ENCODE results near the gene PREB. TPM values are rescaled to one million over a fixed set of nuclear protein-coding genes. Genes with fewer than 3 reads are reported as not detected.
A peak's percentile ranks its signal among the peaks of the same experiment; 100 is the strongest.
"Not testable (repeated sequence)": the region's sequence is repeated elsewhere in the genome, so short reads cannot be mapped to it uniquely, and the experiment has no call there.

The PREB gene, protein sequence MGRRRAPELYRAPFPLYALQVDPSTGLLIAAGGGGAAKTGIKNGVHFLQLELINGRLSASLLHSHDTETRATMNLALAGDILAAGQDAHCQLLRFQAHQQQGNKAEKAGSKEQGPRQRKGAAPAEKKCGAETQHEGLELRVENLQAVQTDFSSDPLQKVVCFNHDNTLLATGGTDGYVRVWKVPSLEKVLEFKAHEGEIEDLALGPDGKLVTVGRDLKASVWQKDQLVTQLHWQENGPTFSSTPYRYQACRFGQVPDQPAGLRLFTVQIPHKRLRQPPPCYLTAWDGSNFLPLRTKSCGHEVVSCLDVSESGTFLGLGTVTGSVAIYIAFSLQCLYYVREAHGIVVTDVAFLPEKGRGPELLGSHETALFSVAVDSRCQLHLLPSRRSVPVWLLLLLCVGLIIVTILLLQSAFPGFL
- 62.3 and 64.8 TPM in 2 replicates for total RNA-seq (2014; rRNA removed; shearing (Covaris generic))

DNA sequence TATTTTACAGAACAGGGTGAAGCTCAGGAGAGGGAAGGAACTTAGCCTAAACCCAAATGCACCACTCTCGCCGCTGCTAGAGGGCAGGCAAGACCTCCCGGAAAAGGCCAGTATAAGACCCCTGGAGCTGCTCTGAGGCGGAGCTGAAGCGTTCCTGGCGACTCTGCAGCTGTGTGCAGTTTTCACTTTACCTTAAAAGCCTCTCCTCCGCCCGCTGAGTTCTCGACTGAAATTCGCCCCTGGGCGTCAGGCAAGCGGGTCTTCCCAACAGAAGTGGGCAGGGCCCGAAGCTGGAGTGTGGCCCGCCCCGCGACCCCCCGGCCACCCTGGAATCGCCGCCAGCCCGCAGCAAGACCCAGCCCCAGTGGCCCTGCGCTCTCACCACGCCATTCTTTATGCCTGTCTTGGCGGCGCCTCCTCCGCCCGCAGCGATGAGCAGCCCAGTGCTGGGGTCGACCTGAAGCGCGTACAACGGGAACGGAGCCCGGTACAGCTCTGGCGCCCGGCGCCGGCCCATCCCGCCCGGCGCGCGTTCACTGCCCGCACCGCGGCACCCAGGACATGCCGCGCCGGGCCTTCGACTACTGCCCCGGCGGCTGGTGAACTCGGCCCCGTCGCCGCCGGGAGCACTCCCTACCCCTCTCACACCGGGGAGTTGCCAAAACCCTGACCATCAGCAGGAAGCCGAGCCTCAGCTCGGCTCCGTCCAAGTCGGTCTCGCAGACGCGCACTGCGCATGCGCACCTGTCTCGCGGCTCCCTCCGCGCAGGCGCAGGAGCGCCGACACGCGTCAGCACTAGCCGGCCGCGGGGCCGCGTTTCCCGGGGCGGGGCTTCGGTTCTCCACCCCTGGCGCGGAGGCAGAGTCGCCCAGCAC lies at the start of gene PREB:
Gene PREB, minus strand, starts transcription at position 732 of the 876 bp plus-strand sequence. Its CDS starts 215 bp downstream, at position 517.
- Histone ChIP-seq H3K27ac (peak within 1 kb of the TSS; percentile 21; the same call in 1 of the 2 replicates), H3K36me3 (peaks cover 6% of the 10 kb centered on the region; the same call in 1 of the 2 replicates), H3K4me1 (peaks cover 6% of the 10 kb centered on the region; the same call in 1 of the 2 replicates), H3K27me3 (0 out of 2 replicates have a peak, but pooled peaks cover 6% of the 10 kb centered on the region), H3K9me3 (replicated peaks) (no peaks in the 10 kb centered on the region), H3K4me3 (peak within 1 kb of the TSS; percentile 88)
- peak; percentile 99 for DNase-seq

DNA sequence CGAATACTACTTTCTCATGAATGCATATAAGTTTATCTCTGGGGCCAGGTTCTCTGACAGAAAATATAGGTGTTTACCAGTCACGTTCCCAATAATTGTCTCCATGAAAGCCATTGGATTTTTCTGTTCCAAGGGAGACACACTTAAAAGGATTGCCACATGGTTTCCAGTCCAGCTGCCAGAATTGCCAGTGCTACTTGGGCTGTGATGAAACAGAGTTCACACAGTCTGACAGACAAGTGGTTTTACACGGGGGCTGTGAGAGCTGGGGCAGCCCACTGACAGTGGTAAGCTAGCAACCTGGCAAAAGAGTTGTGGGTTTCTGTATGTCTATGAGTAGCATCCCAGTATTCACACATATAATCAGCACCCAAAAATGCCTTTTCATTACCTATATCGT lies 49.7 kb upstream of the PREB start:
- Histone ChIP-seq H3K4me1 (no peaks in the 10 kb centered on the region), H3K36me3 (no peaks in the 10 kb centered on the region), H3K27me3 (peaks cover 28% of the 10 kb centered on the region), H3K9me3 (replicated peaks) (no peaks in the 10 kb centered on the region), H3K4me3 (no peak overlapping the region), H3K27ac (no peak overlapping the region)
- no peak for DNase-seq

- Histone ChIP-seq H3K27me3 (peaks cover 26% of the 10 kb centered on the region), H3K9me3 (replicated peaks) (no peaks in the 10 kb centered on the region; the same call in 1 of the 2 replicates), H3K4me1 (no peaks in the 10 kb centered on the region), H3K36me3 (no peaks in the 10 kb centered on the region), H3K27ac (no peak overlapping the region), H3K4me3 (no peak overlapping the region)
- no peak for DNase-seq
Observed at GRCh38 chr2:27182346-27182745, 47.9 kb upstream of the PREB start.

- no peaks in the 10 kb centered on the region for H3K36me3 ChIP-seq
- no peak overlapping the region for H3K27ac ChIP-seq
- peaks cover 17% of the 10 kb centered on the region for H3K27me3 ChIP-seq
- no peak overlapping the region for H3K4me3 ChIP-seq
- no peak for DNase-seq
- H3K4me1 ChIP-seq: no peaks in the 10 kb centered on the region
- no peaks in the 10 kb centered on the region; the same call in 1 of the 2 replicates for H3K9me3 ChIP-seq (replicated peaks)
Observed at GRCh38 chr2:27179344-27180000, 45.0 kb upstream of the PREB start.

- no peak for DNase-seq
- H3K4me1 ChIP-seq: no peaks in the 10 kb centered on the region
Observed at GRCh38 chr2:27178469-27178868, 44.0 kb upstream of the PREB start.

DNA sequence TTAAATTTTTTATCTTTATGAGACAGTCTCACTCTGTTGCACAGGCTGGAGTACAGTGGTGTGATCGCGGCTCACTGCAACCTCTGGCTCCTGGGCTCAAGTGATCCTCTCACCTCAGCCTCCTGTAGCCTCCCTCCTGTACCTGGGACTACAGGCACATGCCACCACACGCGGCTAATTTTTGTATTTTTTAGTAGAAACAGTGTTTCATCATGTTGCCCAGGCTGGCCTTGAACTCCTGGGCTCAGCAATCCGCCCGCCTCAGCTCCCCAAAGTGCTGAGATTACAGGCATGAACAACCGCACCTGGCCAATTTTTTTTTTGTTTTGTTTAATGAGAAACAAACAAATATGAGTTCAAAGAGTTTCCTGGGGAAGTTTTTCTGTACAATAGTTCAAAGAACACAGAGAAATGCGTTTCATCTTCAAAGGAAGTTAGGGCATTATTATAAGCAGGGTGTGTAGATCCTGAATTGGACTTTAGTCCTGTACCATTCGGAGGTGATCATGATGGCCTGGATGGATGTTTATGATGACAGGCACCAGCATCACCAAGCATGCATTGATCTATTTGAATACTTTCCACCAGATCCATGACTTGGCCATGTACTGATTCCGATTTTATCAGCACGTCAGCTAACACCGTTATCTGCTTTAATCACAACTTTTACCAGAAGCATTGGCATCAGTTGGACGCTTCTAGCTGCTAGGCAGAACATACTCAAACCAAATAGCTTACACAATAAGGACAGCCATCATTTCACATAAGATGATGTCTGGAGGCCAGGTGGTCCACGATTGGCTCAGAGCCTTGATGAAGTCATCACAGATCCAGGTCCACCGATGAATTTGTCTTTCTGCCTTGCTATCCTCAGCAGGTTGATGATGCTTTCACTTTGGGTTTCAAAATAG lies 43.3 kb upstream of the PREB start:
- Histone ChIP-seq H3K27ac (no peak overlapping the region), H3K4me3 (no peak overlapping the region), H3K4me1 (no peaks in the 10 kb centered on the region), H3K9me3 (replicated peaks) (no peaks in the 10 kb centered on the region; the same call in 1 of the 2 replicates), H3K36me3 (no peaks in the 10 kb centered on the region), H3K27me3 (peaks cover 21% of the 10 kb centered on the region)
- no peak for DNase-seq

More at GRCh38 chr2:27178469-27178868, 44.0 kb upstream of the PREB start:
- Histone ChIP-seq H3K9me3 (replicated peaks) (no peaks in the 10 kb centered on the region; the same call in 1 of the 2 replicates), H3K36me3 (no peaks in the 10 kb centered on the region), H3K27ac (no peak overlapping the region), H3K27me3 (peaks cover 17% of the 10 kb centered on the region), H3K4me3 (no peak overlapping the region)

- H3K4me1 ChIP-seq; DNase-seq; H3K36me3 ChIP-seq; H3K4me3 ChIP-seq; H3K27ac ChIP-seq; H3K9me3 ChIP-seq (replicated peaks): not testable (repeated sequence)
- peaks cover 22% of the 10 kb centered on the region for H3K27me3 ChIP-seq
Observed at GRCh38 chr2:27175781-27176180, 41.3 kb upstream of the PREB start.

GRCh38 chr2:27175330-27175729 lies 40.9 kb upstream of the PREB start:
- no peaks in the 10 kb centered on the region; the same call in 1 of the 2 replicates for H3K9me3 ChIP-seq (replicated peaks)
- H3K4me3 ChIP-seq: no peak overlapping the region
- H3K4me1 ChIP-seq: no peaks in the 10 kb centered on the region
- no peak for DNase-seq
- H3K36me3 ChIP-seq: no peaks in the 10 kb centered on the region
- H3K27ac ChIP-seq: no peak overlapping the region
- peaks cover 27% of the 10 kb centered on the region for H3K27me3 ChIP-seq

- DNase-seq: peak; percentile 27 to 31
- no peaks in the 10 kb centered on the region; the same call in 1 of the 2 replicates for H3K9me3 ChIP-seq (replicated peaks)
- no peak overlapping the region for H3K4me3 ChIP-seq
- peaks cover 26% of the 10 kb centered on the region for H3K27me3 ChIP-seq
- no peaks in the 10 kb centered on the region for H3K36me3 ChIP-seq
- no peaks in the 10 kb centered on the region for H3K4me1 ChIP-seq
- H3K27ac ChIP-seq: no peak overlapping the region
Observed at GRCh38 chr2:27174638-27175037, 40.2 kb upstream of the PREB start.

DNA sequence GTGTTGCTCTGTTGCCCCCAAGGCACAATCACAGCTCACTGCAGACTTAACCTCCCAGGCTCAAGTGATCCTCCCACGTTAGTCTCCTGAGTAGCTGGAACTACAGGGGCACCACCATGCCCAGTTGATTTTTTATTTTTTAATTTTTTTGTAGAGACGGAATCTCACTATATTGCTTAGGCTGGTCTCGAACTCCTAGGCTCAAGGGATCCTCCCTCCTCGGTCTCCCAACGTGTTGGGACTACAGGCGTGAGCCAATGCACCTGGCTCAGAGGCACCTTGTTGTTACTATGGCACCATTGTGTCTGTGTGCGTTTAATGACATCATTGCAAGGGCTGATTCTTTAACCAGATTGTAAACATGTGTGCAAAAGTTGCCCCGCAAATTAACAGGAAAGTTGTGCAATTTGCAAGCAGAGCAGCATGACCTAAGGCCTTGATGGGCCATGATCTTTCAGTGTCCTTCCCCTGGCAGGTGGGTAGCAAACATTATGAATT lies 37.0 kb upstream of the PREB start:
- Histone ChIP-seq H3K4me3 (no peak overlapping the region), H3K4me1 (no peaks in the 10 kb centered on the region), H3K9me3 (replicated peaks) (no peaks in the 10 kb centered on the region), H3K27me3 (peaks cover 34% of the 10 kb centered on the region), H3K27ac (no peak overlapping the region), H3K36me3 (no peaks in the 10 kb centered on the region)
- DNase-seq: no peak

- no peak for DNase-seq
- H3K9me3 ChIP-seq (replicated peaks): no peaks in the 10 kb centered on the region
- no peak overlapping the region for H3K4me3 ChIP-seq
- no peaks in the 10 kb centered on the region for H3K36me3 ChIP-seq
- no peaks in the 10 kb centered on the region for H3K4me1 ChIP-seq
- no peak overlapping the region for H3K27ac ChIP-seq
- peaks cover 36% of the 10 kb centered on the region for H3K27me3 ChIP-seq
Observed at GRCh38 chr2:27170581-27171337, 36.3 kb upstream of the PREB start.

GRCh38 chr2:27164960-27165763 lies 30.7 kb upstream of the PREB start:
- no peaks in the 10 kb centered on the region for H3K9me3 ChIP-seq (replicated peaks)
- no peak overlapping the region for H3K4me3 ChIP-seq
- H3K36me3 ChIP-seq: no peaks in the 10 kb centered on the region
- no peak overlapping the region for H3K27ac ChIP-seq
- no peak for DNase-seq
- H3K27me3 ChIP-seq: peaks cover 34% of the 10 kb centered on the region
- no peaks in the 10 kb centered on the region for H3K4me1 ChIP-seq

Data from SJCRH30 (cell line).